ENCODE measurements around the gene RANGRF.
A peak's percentile ranks its signal among the peaks of the same experiment; 100 is the strongest.
"Not testable (repeated sequence)": the region's sequence is repeated elsewhere in the genome, so short reads cannot be mapped to it uniquely, and the experiment has no call there.

Gene RANGRF

GRCh38 chr17:8248751-8249607 lies 39.5 kb upstream of the RANGRF start, which contains the start of gene PFAS:
PFAS (plus strand) TSS chr17:8249289; CDS start chr17:8253938, 4,649 bp downstream.
- Histone ChIP-seq H3K36me3 (replicated peaks; ENCODE audit: insufficient read depth, low read length) (no peaks in the 10 kb centered on the region; the same call in 1 of the 2 replicates), H2AFZ (ENCODE audit: low read length) (peak within 1 kb of the TSS; percentile 59), H3K4me3 (ENCODE audit: low read length) (peak within 1 kb of the TSS; percentile 100), H3K27me3 (replicated peaks; ENCODE audit: insufficient read depth, low read length) (no peaks in the 10 kb centered on the region), H3K9me3 (replicated peaks; ENCODE audit: insufficient read depth, low read length) (no peaks in the 10 kb centered on the region), H3K9me2 (replicated peaks; ENCODE audit: insufficient read depth, low read length) (no peaks in the 10 kb centered on the region), H4K20me1 (ENCODE audit: insufficient read depth, low read length) (no peaks in the 10 kb centered on the region), H3K4me1 (ENCODE audit: low read length) (peaks cover 16% of the 10 kb centered on the region), H3K4me2 (ENCODE audit: low read depth, low read length) (peak within 1 kb of the TSS; percentile 95), H3K79me2 (ENCODE audit: low read length) (peaks cover 67% of the 10 kb centered on the region), H3F3A (ENCODE audit: insufficient read depth, low read length) (peaks cover 24% of the 10 kb centered on the region), H3K9ac (ENCODE audit: low read length) (peak within 1 kb of the TSS; percentile 100), H3K27ac (ENCODE audit: low read length) (peak within 1 kb of the TSS; percentile 100)
- TF ChIP-seq EZH2phosphoT487 (IDR thresholded peaks at IDR 0.05; ENCODE audit: low read length) (no peak), CTCF (IDR thresholded peaks at IDR 0.05; ENCODE audit: low read length) (no peak), EZH2 (optimal IDR thresholded peaks at IDR 0.05; ENCODE audit: low read depth, low read length) (no peak)
- peak; percentile 98 for DNase-seq

DNA sequence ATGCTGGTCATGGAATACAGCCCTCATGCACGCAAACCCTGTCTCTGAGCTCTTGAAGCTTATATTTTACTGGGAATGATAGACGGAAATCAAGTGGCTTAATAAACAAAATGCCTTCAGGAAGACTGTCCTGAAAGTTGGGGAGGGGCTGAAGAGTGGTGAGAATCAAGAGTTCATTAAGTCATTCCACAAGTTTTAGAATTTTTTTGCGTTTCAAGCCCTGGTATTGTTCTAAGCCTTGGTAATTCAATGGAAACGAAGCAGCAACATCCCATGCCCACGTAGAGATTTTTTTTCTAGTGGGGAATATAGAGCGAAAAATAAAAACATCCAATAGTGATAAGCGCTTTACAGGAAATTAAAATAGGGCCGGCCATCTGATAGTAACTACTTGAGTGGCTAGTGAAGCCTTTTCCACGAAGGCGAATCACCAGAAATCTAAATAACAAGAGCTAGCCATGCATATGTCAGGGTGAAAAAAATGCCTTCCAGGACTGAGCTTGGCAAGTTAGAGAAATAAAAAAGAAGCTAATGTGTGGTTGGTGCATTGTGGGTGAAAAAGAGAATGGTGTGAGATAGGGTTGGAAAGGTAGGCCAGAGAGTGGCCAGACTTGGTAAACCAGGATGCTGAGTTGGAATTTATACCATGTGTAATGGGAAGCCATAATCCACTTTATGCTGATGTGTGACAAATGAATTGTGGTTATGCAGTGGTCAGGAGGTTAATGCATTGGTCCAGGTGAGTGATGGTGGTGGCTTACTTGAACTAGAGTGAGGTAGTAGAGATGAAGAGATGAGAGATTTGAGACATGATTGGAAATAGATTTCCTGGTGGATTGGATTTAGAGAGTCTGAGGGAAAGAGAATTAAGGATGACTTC lies 38.6 kb upstream of the RANGRF start:
- Histone ChIP-seq H3K4me1 (ENCODE audit: low read length) (peaks cover 13% of the 10 kb centered on the region), H3K4me3 (ENCODE audit: low read length) (peak overlapping the region; percentile 89), H3K36me3 (replicated peaks; ENCODE audit: insufficient read depth, low read length) (peaks cover under 1% of the 10 kb centered on the region; the same call in 1 of the 2 replicates), H3K9me3 (replicated peaks; ENCODE audit: insufficient read depth, low read length) (no peaks in the 10 kb centered on the region), H3K27ac (ENCODE audit: low read length) (peak overlapping the region; percentile 100), H3K79me2 (ENCODE audit: low read length) (peaks cover 58% of the 10 kb centered on the region), H3K9ac (ENCODE audit: low read length) (peak overlapping the region; percentile 100), H3F3A (ENCODE audit: insufficient read depth, low read length) (peaks cover 24% of the 10 kb centered on the region), H4K20me1 (ENCODE audit: insufficient read depth, low read length) (no peaks in the 10 kb centered on the region), H3K4me2 (ENCODE audit: low read depth, low read length) (peak overlapping the region; percentile 68), H3K27me3 (replicated peaks; ENCODE audit: insufficient read depth, low read length) (no peaks in the 10 kb centered on the region), H3K9me2 (replicated peaks; ENCODE audit: insufficient read depth, low read length) (no peaks in the 10 kb centered on the region), H2AFZ (ENCODE audit: low read length) (peak overlapping the region; percentile 59)
- peak; percentile 27 for DNase-seq
- TF ChIP-seq EZH2 (optimal IDR thresholded peaks at IDR 0.05; ENCODE audit: low read depth, low read length), result no peak

DNA sequence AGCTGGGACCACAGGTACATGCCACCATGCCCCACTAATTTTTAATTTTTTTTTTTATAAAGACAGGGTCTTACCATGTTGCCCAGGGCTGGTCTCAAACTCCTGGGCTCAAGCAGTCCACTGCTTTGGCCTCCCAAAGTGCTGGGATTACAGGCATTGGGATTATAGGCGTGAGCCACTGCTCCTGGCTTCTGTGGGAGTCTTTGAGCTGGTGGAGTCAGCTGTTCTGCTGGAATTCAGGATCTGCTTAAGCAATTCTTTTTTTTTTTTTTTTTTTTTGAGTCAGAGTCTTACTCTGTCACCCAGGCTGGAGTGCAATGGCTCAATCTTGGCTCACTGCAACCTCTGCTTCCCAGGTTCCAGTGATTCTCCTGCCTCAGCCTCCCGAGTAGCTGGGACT lies 37.1 kb upstream of the RANGRF start:
- not testable (repeated sequence) for H3K4me3 ChIP-seq (ENCODE audit: low read length); H3K4me2 ChIP-seq (ENCODE audit: low read depth, low read length); H3K9me2 ChIP-seq (replicated peaks; ENCODE audit: insufficient read depth, low read length); DNase-seq; H3K9me3 ChIP-seq (replicated peaks; ENCODE audit: insufficient read depth, low read length); H3K4me1 ChIP-seq (ENCODE audit: low read length); H3K36me3 ChIP-seq (replicated peaks; ENCODE audit: insufficient read depth, low read length); H3K27me3 ChIP-seq (replicated peaks; ENCODE audit: insufficient read depth, low read length); H2AFZ ChIP-seq (ENCODE audit: low read length); H4K20me1 ChIP-seq (ENCODE audit: insufficient read depth, low read length); H3K27ac ChIP-seq (ENCODE audit: low read length); H3K9ac ChIP-seq (ENCODE audit: low read length)
- H3K79me2 ChIP-seq (ENCODE audit: low read length), result peaks cover 43% of the 10 kb centered on the region
- peaks cover 23% of the 10 kb centered on the region for H3F3A ChIP-seq (ENCODE audit: insufficient read depth, low read length)

DNA sequence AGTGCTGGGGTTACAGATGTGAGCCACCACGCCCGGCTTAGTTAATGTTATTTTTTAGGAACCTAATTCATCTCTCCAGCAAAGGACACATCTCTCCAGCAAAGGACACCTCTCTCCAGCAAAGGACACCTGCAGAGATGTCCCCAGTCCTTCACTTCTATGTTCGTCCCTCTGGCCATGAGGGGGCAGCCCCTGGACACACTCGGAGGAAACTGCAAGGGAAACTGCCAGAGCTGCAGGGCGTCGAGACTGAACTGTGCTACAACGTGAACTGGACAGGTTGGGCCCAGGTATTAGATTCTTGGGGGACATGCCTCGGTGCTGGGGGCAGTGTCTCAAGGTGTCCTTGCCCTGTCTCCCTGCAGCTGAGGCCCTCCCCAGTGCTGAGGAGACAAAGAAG lies 34.7 kb upstream of the RANGRF start:
- Histone ChIP-seq H3K27ac (ENCODE audit: low read length) (no peak overlapping the region), H4K20me1 (ENCODE audit: insufficient read depth, low read length) (no peaks in the 10 kb centered on the region), H3K36me3 (replicated peaks; ENCODE audit: insufficient read depth, low read length) (0 out of 2 replicates have a peak, but pooled peaks cover 3% of the 10 kb centered on the region), H3K27me3 (replicated peaks; ENCODE audit: insufficient read depth, low read length) (no peaks in the 10 kb centered on the region), H3K79me2 (ENCODE audit: low read length) (peaks cover 37% of the 10 kb centered on the region), H3K4me1 (ENCODE audit: low read length) (peaks cover 8% of the 10 kb centered on the region), H3K4me3 (ENCODE audit: low read length) (no peak overlapping the region), H3K9me2 (replicated peaks; ENCODE audit: insufficient read depth, low read length) (no peaks in the 10 kb centered on the region), H3F3A (ENCODE audit: insufficient read depth, low read length) (peaks cover 5% of the 10 kb centered on the region), H3K4me2 (ENCODE audit: low read depth, low read length) (no peak overlapping the region), H2AFZ (ENCODE audit: low read length) (no peak overlapping the region), H3K9me3 (replicated peaks; ENCODE audit: insufficient read depth, low read length) (no peaks in the 10 kb centered on the region), H3K9ac (ENCODE audit: low read length) (no peak overlapping the region)
- TF ChIP-seq EZH2 (optimal IDR thresholded peaks at IDR 0.05; ENCODE audit: low read depth, low read length) (no peak), EZH2phosphoT487 (IDR thresholded peaks at IDR 0.05; ENCODE audit: low read length) (no peak), CTCF (IDR thresholded peaks at IDR 0.05; ENCODE audit: low read length) (no peak)
- no peak for DNase-seq
